Mesenchymal stem cell (in vitro differentiated cells and primary cell): ENCODE results near the gene CDC123.

ENCODE experiments used
- DNase-seq: peaks from one replicate; pipeline ENCODE4 v3.0.0-alpha.2; 2013
- H2AFZ ChIP-seq: one replicate; pipeline ENCODE4 v1.6.1; 2013; ENCODE audit warnings: low read depth, mild to moderate bottlenecking, control low read depth, inconsistent platforms, low read length, moderate library complexity
- H2AK5ac ChIP-seq: 2 replicates; pipeline ENCODE4 v1.6.1; 2013; ENCODE audit warnings: low read length, moderate library complexity, mild to moderate bottlenecking, inconsistent platforms; ENCODE audit not compliant: severe bottlenecking
- H2BK120ac ChIP-seq: one replicate; pipeline ENCODE4 v1.6.1; 2013; ENCODE audit warnings: low read depth, mild to moderate bottlenecking, inconsistent platforms, low read length, moderate library complexity
- H2BK12ac ChIP-seq, 2 experiments: one replicate each; pipeline ENCODE4 v1.6.1; 2013; ENCODE audit warnings: inconsistent platforms in 2 of 2, low read length in 2 of 2, mild to moderate bottlenecking in 2 of 2, moderate library complexity in 2 of 2, control low read depth in 1 of 2
- H2BK15ac ChIP-seq: one replicate; pipeline ENCODE4 v1.6.1; 2013; ENCODE audit warnings: mild to moderate bottlenecking, low read depth, inconsistent platforms; ENCODE audit not compliant: poor library complexity, severe bottlenecking
- H2BK5ac ChIP-seq: 2 replicates; pipeline ENCODE4 v1.6.1; 2013; ENCODE audit warnings: low read depth, mild to moderate bottlenecking, low read length, control low read depth, inconsistent platforms; ENCODE audit not compliant: poor library complexity, severe bottlenecking
- H3K14ac ChIP-seq, 2 experiments: one replicate each; pipeline ENCODE4 v1.6.1; 2013; ENCODE audit warnings: inconsistent platforms in 2 of 2, low read length in 2 of 2, control low read depth in 1 of 2, mild to moderate bottlenecking in 1 of 2, moderate library complexity in 1 of 2
- H3K18ac ChIP-seq, 2 experiments: one replicate each; pipeline ENCODE4 v1.6.1; 2013; ENCODE audit warnings: inconsistent platforms in 2 of 2, low read length in 2 of 2, control low read depth in 1 of 2, low read depth in 1 of 2, mild to moderate bottlenecking in 1 of 2
- H3K23ac ChIP-seq, 2 experiments: one replicate each; pipeline ENCODE4 v1.6.1; 2013; ENCODE audit warnings: inconsistent platforms in 2 of 2, low read length in 2 of 2, mild to moderate bottlenecking in 2 of 2, moderate library complexity in 2 of 2, control low read depth in 1 of 2
- H3K27ac ChIP-seq: 2 replicates; pipeline ENCODE4 v1.5.1; 2013; ENCODE audit warnings: mild to moderate bottlenecking, moderate library complexity, low read length, control low read depth, inconsistent platforms; ENCODE audit not compliant: poor library complexity, severe bottlenecking
- H3K27me3 ChIP-seq, 2 experiments: 2 replicates each; pipeline versions ENCODE4 v1.6.1 to v1.7.0; 2013; ENCODE audit warnings: low read length in 2 of 2, mild to moderate bottlenecking in 2 of 2, moderate library complexity in 2 of 2, control low read depth in 1 of 2, inconsistent platforms in 1 of 2; ENCODE audit not compliant: control insufficient read depth in 1 of 2, insufficient read depth in 1 of 2
- H3K36me3 ChIP-seq, 2 experiments: 2 replicates each; pipeline versions ENCODE4 v1.6.1 to v1.7.0; 2013; ENCODE audit warnings: low read length in 2 of 2, control low read depth in 1 of 2, inconsistent platforms in 1 of 2, low read depth in 1 of 2, mild to moderate bottlenecking in 1 of 2; ENCODE audit not compliant: insufficient read depth in 2 of 2, control insufficient read depth in 1 of 2
- H3K4ac ChIP-seq, 2 experiments: one replicate each; pipeline ENCODE4 v1.6.1; 2013; ENCODE audit warnings: inconsistent platforms in 2 of 2, low read length in 2 of 2, mild to moderate bottlenecking in 2 of 2, moderate library complexity in 2 of 2, control low read depth in 1 of 2, low read depth in 1 of 2
- H3K4me1 ChIP-seq: 2 replicates; pipeline ENCODE4 v1.6.1; 2013; ENCODE audit warnings: low read depth, low read length, control low read depth; ENCODE audit not compliant: control insufficient read depth, insufficient read depth
- H3K4me2 ChIP-seq: 2 replicates; pipeline ENCODE4 v1.6.1; 2013; ENCODE audit warnings: low read length, mild to moderate bottlenecking, inconsistent platforms; ENCODE audit not compliant: poor library complexity, severe bottlenecking
- H3K4me3 ChIP-seq, 2 experiments: 2 replicates each; pipeline versions ENCODE4 v1.5.1 to v1.7.0; 2013; ENCODE audit warnings: low read length in 2 of 2, mild to moderate bottlenecking in 2 of 2, control low read depth in 1 of 2, low read depth in 1 of 2; ENCODE audit not compliant: insufficient read depth in 1 of 2
- H3K79me1 ChIP-seq: replicated peaks from 2 replicates; pipeline ENCODE4 v1.6.1; 2013; ENCODE audit warnings: mild to moderate bottlenecking, control low read depth, low read length, inconsistent platforms; ENCODE audit not compliant: poor library complexity, severe bottlenecking
- H3K9ac ChIP-seq: 2 replicates; pipeline ENCODE4 v1.7.0; 2013; ENCODE audit warnings: mild to moderate bottlenecking, low read length, moderate library complexity
- H3K9me3 ChIP-seq: 2 replicates; pipeline ENCODE4 v1.7.0; 2013; ENCODE audit warnings: mild to moderate bottlenecking, low read length; ENCODE audit not compliant: control insufficient read depth
- H4K8ac ChIP-seq: one replicate; pipeline ENCODE4 v1.6.1; 2013; ENCODE audit warnings: inconsistent platforms, mild to moderate bottlenecking, low read length, moderate library complexity
- H4K91ac ChIP-seq: one replicate; pipeline ENCODE4 v1.6.1; 2013; ENCODE audit warnings: mild to moderate bottlenecking, low read length, inconsistent platforms
- WGBS: methylation state at CpG from one replicate; pipeline ENCODE4 v1.1.7; 2013; ENCODE audit warnings: mixed read lengths; 5-methylcytosine and 5-hydroxymethylcytosine counted together

Gene CDC123

DNA sequence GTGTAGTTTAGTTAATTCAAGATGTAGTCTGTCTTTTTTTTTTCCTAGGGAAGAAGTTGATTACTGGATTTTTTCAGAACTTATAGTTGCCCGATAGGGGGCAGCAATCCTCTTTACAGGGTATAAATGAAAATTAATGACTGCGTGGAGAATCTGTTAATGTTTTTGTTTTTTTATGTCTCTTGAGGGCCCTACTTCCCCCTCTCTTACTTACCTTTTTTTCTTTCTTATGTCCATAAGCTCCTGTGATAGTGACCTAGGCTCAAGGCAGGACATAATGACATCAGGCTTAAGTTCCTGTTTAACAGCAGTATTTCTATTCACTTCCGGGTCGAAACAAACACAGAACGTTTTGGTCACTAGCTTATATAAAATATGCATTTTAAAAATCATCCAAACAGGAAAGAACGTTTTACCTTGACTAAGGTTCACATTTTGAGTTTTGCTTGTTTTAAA, 18.8 kb downstream of the CDC123 start:
- Histone ChIP-seq H3K14ac (no peak overlapping the region), H4K8ac (no peak overlapping the region)

DNA sequence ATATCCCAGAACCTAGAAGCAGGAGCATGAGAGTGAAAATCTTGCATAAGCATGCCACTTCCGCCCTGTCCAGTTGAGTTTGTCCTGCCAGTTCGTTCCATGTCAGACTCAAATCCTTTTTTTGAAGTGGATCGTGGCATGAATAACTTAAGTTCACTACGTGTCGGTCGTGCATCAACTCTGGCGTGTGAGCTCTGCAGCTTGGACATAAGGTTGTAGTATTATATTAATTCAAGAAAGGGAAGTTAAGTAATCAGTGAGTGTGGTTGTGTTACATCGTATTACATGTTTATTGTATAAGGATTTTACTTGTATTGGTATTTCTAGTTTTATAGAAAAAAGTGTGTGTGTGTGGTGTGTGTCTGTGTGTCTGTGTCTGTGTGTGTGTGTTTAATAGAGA, 23.0 kb downstream of the CDC123 start:
- no peak overlapping the region for H3K4ac ChIP-seq
- H3K23ac ChIP-seq: no peak overlapping the region
- no peak overlapping the region for H3K14ac ChIP-seq
- H3K9ac ChIP-seq: no peak overlapping the region
- no peak overlapping the region for H2AFZ ChIP-seq
- no peak overlapping the region for H2BK5ac ChIP-seq
- H2BK15ac ChIP-seq: no peak overlapping the region
- no peak overlapping the region for H2AK5ac ChIP-seq
- H3K27ac ChIP-seq: no peak overlapping the region
- no peak overlapping the region for H2BK120ac ChIP-seq
- H3K4me2 ChIP-seq: no peak overlapping the region
- H4K91ac ChIP-seq: no peak overlapping the region
- H2BK12ac ChIP-seq: no peak overlapping the region
- H4K8ac ChIP-seq: no peak overlapping the region
- H3K27me3 ChIP-seq: no peaks in the 10 kb centered on the region
- peaks cover 25 to 66% of the 10 kb centered on the region in 2 experiments for H3K36me3 ChIP-seq
- H3K9me3 ChIP-seq: no peaks in the 10 kb centered on the region
- peaks cover 21% of the 10 kb centered on the region for H3K79me1 ChIP-seq
- H3K4me1 ChIP-seq: peaks cover 2% of the 10 kb centered on the region
- no peak overlapping the region for H3K4me3 ChIP-seq
- H3K18ac ChIP-seq: no peak overlapping the region
- 98% methylated on average over 8 of the region's 8 CpGs for WGBS
- DNase-seq: no peak

More for the DNA sequence above, 18.8 kb downstream of the CDC123 start:
- peak overlapping the region; percentile 75 for H3K9ac ChIP-seq
- no peak overlapping the region for H2BK12ac ChIP-seq
- peaks cover 35 to 76% of the 10 kb centered on the region in 2 experiments for H3K36me3 ChIP-seq
- H2BK120ac ChIP-seq: no peak overlapping the region
- H3K4me2 ChIP-seq: no peak overlapping the region
- peaks cover 15% of the 10 kb centered on the region for H3K79me1 ChIP-seq
- no peak overlapping the region for H2AK5ac ChIP-seq
- no peak overlapping the region for H2BK15ac ChIP-seq
- DNase-seq: peak; percentile 68
- whole genome bisulfite sequencing: 89% methylated on average over 3 of the region's 6 CpGs
- no peaks in the 10 kb centered on the region for H3K4me1 ChIP-seq
- no peak overlapping the region for H3K27ac ChIP-seq
- H4K91ac ChIP-seq: no peak overlapping the region
- H2AFZ ChIP-seq: no peak overlapping the region
- H3K18ac ChIP-seq: no peak overlapping the region
- H3K9me3 ChIP-seq: no peaks in the 10 kb centered on the region
- H3K4me3 ChIP-seq: no peak overlapping the region
- no peak overlapping the region for H2BK5ac ChIP-seq
- no peak overlapping the region for H3K23ac ChIP-seq
- H3K27me3 ChIP-seq: no peaks in the 10 kb centered on the region
- no peak overlapping the region for H3K4ac ChIP-seq

- no peak overlapping the region for H2AK5ac ChIP-seq
- H2BK12ac ChIP-seq: no peak overlapping the region
- H2BK15ac ChIP-seq: no peak overlapping the region
- peaks cover 36 to 60% of the 10 kb centered on the region in 2 experiments for H3K36me3 ChIP-seq
- no peak overlapping the region for H2BK5ac ChIP-seq
- H3K9me3 ChIP-seq: no peaks in the 10 kb centered on the region
- H3K27me3 ChIP-seq: no peaks in the 10 kb centered on the region
- no peak overlapping the region for H3K4ac ChIP-seq
- no peak overlapping the region for H3K4me2 ChIP-seq
- peaks cover 2% of the 10 kb centered on the region for H3K4me1 ChIP-seq
- H4K8ac ChIP-seq: peak overlapping the region; percentile 66
- WGBS: 95% methylated on average over 7 of the region's 10 CpGs
- H3K23ac ChIP-seq: no peak overlapping the region
- no peak overlapping the region for H4K91ac ChIP-seq
- no peak overlapping the region for H2AFZ ChIP-seq
- DNase-seq: peak; percentile 22
- no peak overlapping the region for H3K27ac ChIP-seq
- H3K18ac ChIP-seq: no peak overlapping the region
- no peak overlapping the region for H2BK120ac ChIP-seq
- H3K9ac ChIP-seq: peak overlapping the region; percentile 41
- H3K4me3 ChIP-seq: no peak overlapping the region
- H3K79me1 ChIP-seq: peaks cover 22% of the 10 kb centered on the region
- H3K14ac ChIP-seq: no peak overlapping the region
These were observed 25.6 kb downstream of the CDC123 start for GRCh38 chr10:12221323-12222298.

DNA sequence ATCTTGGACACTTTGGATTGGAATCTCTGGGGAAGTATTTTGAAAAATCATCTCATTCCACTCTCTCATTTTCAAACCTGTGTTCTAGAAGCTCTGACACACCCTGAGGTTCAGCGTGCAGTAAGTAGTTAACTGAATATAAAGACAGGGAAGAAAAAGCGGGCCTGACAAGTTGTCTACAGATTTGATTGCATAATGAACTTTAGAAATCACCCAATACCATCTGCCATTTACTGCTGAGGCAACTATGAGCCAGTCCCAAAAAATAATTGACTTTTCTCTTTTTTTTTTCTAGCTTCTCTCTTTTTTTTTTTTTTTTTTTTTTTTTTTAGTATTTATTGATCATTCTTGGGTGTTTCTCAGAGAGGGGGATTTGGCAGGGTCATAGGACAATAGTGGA, 29.5 kb downstream of the CDC123 start:
- no peak overlapping the region for H3K4me3 ChIP-seq
- no peak overlapping the region for H3K4me2 ChIP-seq
- H3K9me3 ChIP-seq: no peaks in the 10 kb centered on the region
- no peak overlapping the region for H2BK12ac ChIP-seq
- H3K79me1 ChIP-seq: peaks cover 18% of the 10 kb centered on the region
- H3K27ac ChIP-seq: no peak overlapping the region
- no peaks in the 10 kb centered on the region for H3K27me3 ChIP-seq
- H3K4me1 ChIP-seq: peaks cover 2% of the 10 kb centered on the region
- no peak overlapping the region for H4K8ac ChIP-seq
- WGBS: 100% methylated on average over 1 of the region's 2 CpGs
- H4K91ac ChIP-seq: no peak overlapping the region
- H3K23ac ChIP-seq: no peak overlapping the region
- H2BK15ac ChIP-seq: no peak overlapping the region
- no peak for DNase-seq
- H3K36me3 ChIP-seq: peaks cover 32 to 45% of the 10 kb centered on the region in 2 experiments
- H3K14ac ChIP-seq: no peak overlapping the region
- no peak overlapping the region for H2AK5ac ChIP-seq
- no peak overlapping the region for H2AFZ ChIP-seq
- H2BK120ac ChIP-seq: no peak overlapping the region
- no peak overlapping the region for H3K4ac ChIP-seq
- H3K18ac ChIP-seq: no peak overlapping the region
- H2BK5ac ChIP-seq: no peak overlapping the region
- no peak overlapping the region for H3K9ac ChIP-seq
